Bone marrow (tissue), 2 donors: ENCODE results near the gene UFD1.

Experiments
- DNase-seq, 2 donors: peaks; one replicate each; lab custom pipeline; 2025; lab: John Stamatoyannopoulos, UW

UFD1 gene

GRCh38 chr22:19495562-19496323 is 16.8 kb upstream of the UFD1 start:
- no peak for DNase-seq

DNA sequence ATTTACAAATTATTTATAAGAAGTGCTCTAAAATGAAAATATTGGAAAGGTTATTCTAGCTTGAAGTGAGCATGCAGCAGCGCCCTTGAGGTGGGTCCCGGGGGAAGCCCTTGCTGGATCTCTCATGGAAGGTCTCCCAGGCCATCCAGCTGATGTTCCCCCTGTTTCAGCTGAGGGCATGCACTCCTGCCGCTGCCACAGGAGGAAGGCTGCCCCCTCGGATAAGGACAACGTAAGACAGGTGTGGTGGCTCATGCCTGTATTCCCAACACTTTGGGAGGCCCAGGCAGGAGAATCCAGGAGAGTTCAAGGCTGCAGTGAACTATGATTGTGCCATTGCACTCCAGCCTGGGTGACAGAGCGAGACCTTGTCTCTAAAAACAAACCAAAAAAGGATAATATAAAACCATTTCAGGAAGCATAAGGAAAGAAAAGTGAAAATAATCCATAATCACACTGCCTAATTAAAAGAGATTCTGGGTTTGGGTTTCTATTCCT is 15.7 kb upstream of the UFD1 start:
- DNase-seq, result no peak

GRCh38 chr22:19494001-19494560 is 15.1 kb upstream of the UFD1 start:
- DNase-seq, result no peak

- DNase-seq, result no peak
Measured at GRCh38 chr22:19492504-19493174, 13.6 kb upstream of the UFD1 start.

DNA sequence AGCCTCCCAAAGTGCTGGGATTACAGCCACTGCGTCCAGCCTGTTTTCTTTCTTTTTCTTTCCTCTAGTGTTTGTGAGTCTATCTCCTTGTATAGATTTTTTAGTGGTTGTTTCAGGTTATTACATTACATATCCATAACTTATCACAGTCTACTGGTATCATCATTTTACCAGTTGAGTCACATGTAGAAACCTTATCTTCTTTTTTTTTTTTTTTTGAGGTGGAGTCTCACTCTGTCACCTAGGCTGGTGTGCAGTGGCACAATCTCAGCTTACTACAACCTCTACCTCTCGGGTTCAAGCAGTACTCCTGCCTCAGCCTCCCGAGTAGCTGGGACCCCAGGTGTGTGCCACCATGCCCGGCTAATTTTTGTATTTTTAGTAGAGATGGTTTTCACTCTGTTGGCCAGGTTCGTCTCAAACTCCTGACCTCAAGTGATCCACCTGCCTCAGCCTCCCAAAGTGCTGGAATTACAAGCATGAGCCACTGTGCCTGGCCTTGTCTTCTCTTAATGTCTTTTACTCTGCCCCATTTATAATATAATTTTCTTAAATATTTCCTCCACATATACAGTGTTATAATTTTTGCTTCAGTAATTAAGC is 11.7 kb upstream of the UFD1 start:
- no peak for DNase-seq

GRCh38 chr22:19488884-19489843 is 10.2 kb upstream of the UFD1 start:
- DNase-seq, result no peak

GRCh38 chr22:19488285-19488684 is 9.3 kb upstream of the UFD1 start:
- DNase-seq, result no peak

DNA sequence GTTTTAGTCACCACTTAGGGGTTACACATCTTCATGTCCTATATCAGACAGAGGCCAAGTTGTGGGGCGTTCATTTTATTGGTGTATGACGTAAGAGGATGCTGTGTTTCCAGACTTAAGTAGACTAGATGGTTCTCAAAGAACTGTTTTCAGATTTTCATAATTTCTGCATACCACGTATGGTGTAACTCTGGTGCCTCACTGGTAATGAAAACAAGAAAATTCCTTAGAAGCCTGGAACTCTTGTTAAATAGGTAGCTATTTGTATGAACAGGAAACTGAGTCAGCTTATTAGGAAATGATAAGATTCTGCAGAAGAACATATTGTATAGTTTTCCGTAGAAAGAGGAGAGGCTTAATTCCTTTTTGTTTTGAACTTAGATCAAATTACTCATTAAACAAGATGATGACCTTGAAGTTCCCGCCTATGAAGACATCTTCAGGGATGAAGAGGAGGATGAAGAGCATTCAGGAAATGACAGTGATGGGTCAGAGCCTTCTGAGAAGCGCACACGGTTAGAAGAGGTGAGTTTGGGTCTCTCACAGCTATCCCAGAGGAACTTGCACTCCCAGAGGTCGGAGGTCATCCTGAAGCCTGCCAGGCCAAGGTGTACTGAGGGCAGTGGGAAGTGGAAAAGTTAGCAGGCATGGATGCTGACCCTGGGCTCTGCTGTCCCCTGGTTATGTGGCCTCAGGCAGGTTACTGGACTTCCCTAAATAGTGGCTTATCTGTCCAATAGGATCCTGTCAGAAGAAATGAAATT is 4.7 kb upstream of the UFD1 start:
- no peak for DNase-seq

DNA sequence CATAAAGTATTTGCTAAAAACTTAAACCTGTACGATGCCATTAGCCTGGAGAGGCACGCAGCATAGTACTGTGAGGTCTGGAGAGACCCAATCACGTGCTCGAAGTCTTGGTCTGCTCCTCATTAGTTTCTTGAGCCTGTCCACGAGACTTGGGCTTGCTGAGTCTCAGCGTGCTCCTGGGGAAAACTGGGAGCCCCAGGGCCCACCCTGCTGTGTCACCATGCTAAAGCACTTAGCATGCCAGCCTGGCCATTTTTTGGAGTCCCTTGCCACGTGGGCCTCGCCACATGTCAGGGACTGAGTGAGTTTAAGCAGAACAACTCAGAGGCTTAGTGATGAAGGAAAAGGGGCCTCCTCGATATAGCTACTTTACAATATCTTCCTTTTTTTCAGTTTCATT is 3.3 kb upstream of the UFD1 start:
- no peak for DNase-seq

- DNase-seq, result no peak
Measured at GRCh38 chr22:19480789-19481188, 1.8 kb upstream of the UFD1 start.

- DNase-seq, result no peak
Measured at GRCh38 chr22:19480173-19480568, 1.2 kb upstream of the UFD1 start.

- peak; percentile 85 to 99 for DNase-seq
Measured at GRCh38 chr22:19479355-19480172, 571 bp upstream of the UFD1 start, which contains the start of gene CDC45. TSS of gene CDC45 (plus strand) at chr22:19479920. CDS start at chr22:19479969, 49 bp downstream.

DNA sequence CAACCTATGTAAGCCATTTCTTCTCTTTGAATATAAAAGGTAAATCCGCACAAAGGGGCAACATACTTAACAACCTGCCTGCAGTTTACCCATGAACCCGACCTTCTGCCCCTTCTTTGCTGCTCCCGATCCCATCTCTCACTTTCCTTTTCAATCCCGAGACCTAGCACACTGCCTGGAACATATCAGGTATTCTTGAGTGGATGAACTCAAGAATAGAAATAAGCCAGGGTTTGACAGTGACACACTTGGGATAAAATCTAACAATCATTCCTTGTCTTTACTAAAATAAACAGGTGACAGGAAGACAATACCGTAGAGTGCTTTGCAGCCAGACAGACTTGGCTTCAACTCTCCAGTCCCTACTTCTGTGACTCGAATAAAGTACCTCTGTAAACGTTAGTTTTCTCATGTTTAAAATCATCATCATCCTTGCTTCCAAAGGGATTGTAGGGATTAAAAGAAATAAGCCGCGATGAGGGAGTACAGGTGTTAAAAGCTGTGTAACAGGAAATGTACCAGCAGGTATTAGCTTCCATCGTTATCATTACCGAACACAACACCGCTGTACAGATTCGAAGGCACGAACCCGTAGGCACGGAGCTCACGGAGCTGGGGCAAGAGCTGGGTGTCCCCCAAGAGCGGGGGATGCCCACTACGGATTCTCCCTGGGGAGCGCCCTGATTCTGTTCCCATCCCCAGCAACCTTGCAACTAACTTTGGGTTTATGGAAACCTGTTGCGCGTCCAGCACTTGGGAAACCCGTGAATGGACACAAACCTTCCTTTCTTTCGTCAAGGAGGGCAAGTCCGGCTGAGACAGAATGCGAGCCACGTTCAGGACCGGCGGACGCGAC is 720 bp downstream of the UFD1 start:
- no peak for DNase-seq

DNA sequence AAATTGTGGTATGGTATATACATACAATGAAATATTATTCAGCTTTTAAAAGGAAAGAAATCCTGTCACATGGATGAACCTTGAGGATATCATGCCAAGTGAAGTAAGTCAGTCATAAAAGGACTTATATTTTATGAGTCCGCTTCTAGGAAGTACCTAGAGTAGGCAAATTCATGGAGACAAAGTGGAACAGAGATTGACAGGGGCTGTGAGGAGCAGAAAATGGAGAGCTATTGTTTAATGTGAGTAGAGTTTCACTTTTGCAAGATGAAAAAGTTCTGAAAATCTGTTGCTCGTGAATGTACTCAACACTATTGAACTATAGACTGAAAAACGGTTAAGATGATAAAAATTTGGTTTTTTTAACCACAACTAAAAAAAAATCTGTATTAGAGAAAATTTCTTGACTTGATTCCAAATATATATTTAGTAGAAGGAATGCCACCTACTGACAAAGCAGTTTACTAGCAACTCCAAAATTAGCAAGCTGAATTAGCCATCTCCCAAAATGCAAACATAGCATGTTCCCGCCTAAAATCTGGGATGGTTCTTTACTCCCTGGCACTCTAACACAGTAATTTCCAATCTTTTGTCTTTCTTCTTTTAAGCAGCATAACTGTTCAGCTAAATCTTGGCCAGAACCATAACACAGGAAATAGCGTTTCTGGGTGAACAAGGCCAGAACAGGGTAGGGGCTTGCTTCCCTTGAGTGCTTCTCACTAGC is 1.5 kb downstream of the UFD1 start:
- DNase-seq, result peak in 1 of 2 donors; percentile 7

- DNase-seq, result no peak
Measured at GRCh38 chr22:19476023-19476422, 3.0 kb downstream of the UFD1 start.

- no peak for DNase-seq
Measured at GRCh38 chr22:19473578-19473977, 5.4 kb downstream of the UFD1 start.

DNA sequence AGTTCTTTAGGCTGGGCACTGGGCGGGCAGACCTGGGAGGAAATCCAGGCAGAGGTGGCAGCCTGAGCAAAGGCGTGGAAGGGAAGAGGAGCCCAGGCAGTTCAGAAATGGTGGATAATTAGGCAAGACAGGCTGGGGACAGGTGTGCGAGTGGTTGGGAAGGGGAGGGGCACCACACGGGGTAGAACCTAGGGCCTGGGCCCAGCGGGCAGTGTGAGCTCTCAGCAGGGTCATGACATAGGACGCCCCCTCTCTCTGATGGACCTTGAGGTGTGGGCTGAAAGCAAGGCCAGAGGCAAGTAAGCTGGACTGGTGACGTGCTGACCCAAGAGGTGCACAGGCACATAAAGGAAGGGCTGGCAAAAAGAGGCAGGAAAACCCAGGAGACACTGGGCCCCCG is 6.8 kb downstream of the UFD1 start:
- no peak for DNase-seq

DNA sequence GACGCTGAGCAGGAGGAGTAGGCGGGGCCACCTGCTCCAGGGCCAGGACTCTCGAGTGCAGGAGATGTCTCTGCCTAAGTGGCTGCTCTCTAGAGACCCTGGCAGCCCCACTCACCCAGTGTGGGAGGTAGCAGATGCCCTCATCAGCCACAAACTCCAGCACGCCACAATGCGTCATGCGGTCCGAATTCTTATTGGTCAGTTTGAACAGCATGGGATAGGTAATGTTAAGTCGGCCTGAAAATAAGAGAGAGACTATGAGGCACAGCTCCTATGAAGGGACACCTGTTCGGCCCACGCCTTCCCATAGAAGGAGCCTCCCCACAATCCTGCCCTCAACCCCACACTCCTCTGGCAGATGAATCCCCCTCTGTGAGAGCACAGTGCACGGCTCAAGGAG is 7.4 kb downstream of the UFD1 start:
- no peak for DNase-seq
